ENCODE results near the gene SLC35F2. TPM values are rescaled to one million over a fixed set of nuclear protein-coding genes. Genes with fewer than 3 reads are reported as not detected.

SLC35F2 gene
- total and polyA plus RNA-seq, 2 of the 8 experiments (the other 6 are each of a cell fraction or from before 2014, with no cell fraction given), result 15.1 to 29.7 TPM

DNA sequence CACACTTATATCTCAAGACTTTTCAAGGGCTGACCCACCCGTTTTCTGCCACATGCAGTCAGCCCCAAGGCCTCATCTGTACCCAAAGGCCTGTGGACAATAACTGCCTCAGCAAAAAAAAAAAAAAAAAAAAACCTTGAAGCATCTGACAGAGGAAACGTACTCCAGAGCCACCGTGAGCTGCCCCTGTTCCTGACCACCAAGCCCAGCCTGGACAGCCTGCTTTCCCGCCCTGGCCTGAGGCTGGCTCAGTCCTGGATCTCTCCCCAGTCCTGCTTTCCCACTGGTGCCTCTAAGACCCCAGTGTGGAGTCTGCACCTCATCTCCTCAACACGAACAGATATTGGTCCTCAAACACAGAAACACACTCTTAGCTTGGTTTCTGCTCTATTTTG, 66.5 kb downstream of the SLC35F2 start:
- H3K27ac ChIP-seq (ENCODE audit: low read depth, low read length), result no peak overlapping the region
- no peak for TF ChIP-seq PHF8 (conservative IDR thresholded peaks at IDR 0.05; ENCODE audit: low read depth, low read length)
- TF ChIP-seq, protein P1, sequence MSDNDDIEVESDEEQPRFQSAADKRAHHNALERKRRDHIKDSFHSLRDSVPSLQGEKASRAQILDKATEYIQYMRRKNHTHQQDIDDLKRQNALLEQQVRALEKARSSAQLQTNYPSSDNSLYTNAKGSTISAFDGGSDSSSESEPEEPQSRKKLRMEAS (IDR thresholded peaks at IDR 0.05), result no peak
- TF ChIP-seq, protein P2, sequence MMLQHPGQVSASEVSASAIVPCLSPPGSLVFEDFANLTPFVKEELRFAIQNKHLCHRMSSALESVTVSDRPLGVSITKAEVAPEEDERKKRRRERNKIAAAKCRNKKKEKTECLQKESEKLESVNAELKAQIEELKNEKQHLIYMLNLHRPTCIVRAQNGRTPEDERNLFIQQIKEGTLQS (IDR thresholded peaks at IDR 0.05; ENCODE audit: insufficient read depth, low read depth, low read length), result no peak
- no peak for TF ChIP-seq TEAD4 (IDR thresholded peaks at IDR 0.05; ENCODE audit: low read depth, low read length)
- TF ChIP-seq CEBPB (IDR thresholded peaks at IDR 0.05; ENCODE audit: low read depth, low read length), result no peak
- no peak for TF ChIP-seq RAD21 (IDR thresholded peaks at IDR 0.05 in 1 of 2, conservative IDR thresholded peaks at IDR 0.05 in 1 of 2; ENCODE audit: low read depth in 2 of 2, low read length in 2 of 2)
- TF ChIP-seq, protein P3, sequence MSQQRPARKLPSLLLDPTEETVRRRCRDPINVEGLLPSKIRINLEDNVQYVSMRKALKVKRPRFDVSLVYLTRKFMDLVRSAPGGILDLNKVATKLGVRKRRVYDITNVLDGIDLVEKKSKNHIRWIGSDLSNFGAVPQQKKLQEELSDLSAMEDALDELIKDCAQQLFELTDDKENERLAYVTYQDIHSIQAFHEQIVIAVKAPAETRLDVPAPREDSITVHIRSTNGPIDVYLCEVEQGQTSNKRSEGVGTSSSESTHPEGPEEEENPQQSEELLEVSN (IDR thresholded peaks at IDR 0.05), result no peak
- TF ChIP-seq RNF2 (IDR thresholded peaks at IDR 0.05; ENCODE audit: borderline replicate concordance, low read depth, low read length, missing control alignments, poor library complexity, severe bottlenecking), result no peak
- TF ChIP-seq ASH2L (IDR thresholded peaks at IDR 0.05; ENCODE audit: low read length), result no peak
- TF ChIP-seq BACH1 (IDR thresholded peaks at IDR 0.05; ENCODE audit: low read length), result no peak
- no peak for TF ChIP-seq JUN (IDR thresholded peaks at IDR 0.05; ENCODE audit: low read depth, low read length)
- no peak for TF ChIP-seq SP4 (IDR thresholded peaks at IDR 0.05; ENCODE audit: low read length)
- no peak for TF ChIP-seq YY1 (IDR thresholded peaks at IDR 0.05; ENCODE audit: low read depth, low read length)

More for the DNA sequence above, 66.5 kb downstream of the SLC35F2 start:
- no peak overlapping the region for H3K18ac ChIP-seq (ENCODE audit: extremely low read depth, low read length)
- no peak overlapping the region for H4K8ac ChIP-seq (ENCODE audit: extremely low read depth, insufficient read depth, low read length)
- H4K91ac ChIP-seq (replicated peaks; ENCODE audit: insufficient read length, low read length), result no peak overlapping the region
- CTCF ChIA-PET (ENCODE audit: partially characterized antibody), result interaction anchor here (0.8 to 1.3 kb wide), 4 partner anchors 10 to 21 kb away, joined by 3 to 5 read pairs (median 4); no protein-coding TSS in a partner anchor
- no peak overlapping the region for H4K5ac ChIP-seq (ENCODE audit: insufficient read length, low read depth, low read length)
- H2BK20ac ChIP-seq (ENCODE audit: low read length), result no peak overlapping the region
- FAIRE-seq (no peak), DNase-seq (ENCODE audit: low read depth in 1 of 2, low spot score in 2 of 2) (no peak)
- no peak overlapping the region for H2AFZ ChIP-seq (ENCODE audit: low read length)
- H4K20me1 ChIP-seq (replicated peaks in 1 of 2; ENCODE audit: control insufficient read depth in 1 of 2, insufficient read depth in 2 of 2, low read length in 2 of 2), result no peaks in the 10 kb centered on the region
- H3K23ac ChIP-seq (ENCODE audit: insufficient read length), result no peak overlapping the region
- H3K27me3 ChIP-seq (replicated peaks in 1 of 4; ENCODE audit: control insufficient read depth in 3 of 4, extremely low read depth in 1 of 4, insufficient read depth in 3 of 4, low read length in 3 of 4), result no peaks in the 10 kb centered on the region
- no peak overlapping the region for H3K4ac ChIP-seq (replicated peaks; ENCODE audit: insufficient read length, low read depth, low read length)
- H3K36me3 ChIP-seq (ENCODE audit: control insufficient read depth in 2 of 4, insufficient read depth in 4 of 4, low read length in 3 of 4), result no peaks in the 10 kb centered on the region; a peak in 1 of 8 replicates
- H2BK12ac ChIP-seq (ENCODE audit: low read depth, low read length), result no peak overlapping the region
- no peaks in the 10 kb centered on the region for H3K79me1 ChIP-seq (ENCODE audit: low read depth, low read length)
- 92% methylated on average over 2 of the region's 5 CpGs; no CpG with 5 or more reads in 1 of the 2 experiments for WGBS, 2 experiments (ENCODE audit: extremely low coverage in 1 of 2, insufficient coverage in 1 of 2, insufficient read length in 1 of 2, insufficient replicate concordance in 2 of 2, low coverage in 1 of 2, low lambda C conversion rate in 2 of 2, missing lambda C conversion rate in 1 of 2)
- H3K23me2 ChIP-seq (ENCODE audit: low read depth, low read length), result no peaks in the 10 kb centered on the region
- no peak overlapping the region for H3K4me3 ChIP-seq (ENCODE audit: extremely low read depth in 1 of 4, insufficient read depth in 2 of 4, low read depth in 3 of 4, low read length in 4 of 4)
- H3K4me1 ChIP-seq (replicated peaks in 1 of 4; ENCODE audit: control insufficient read depth in 3 of 4, insufficient read depth in 4 of 4, low read length in 3 of 4), result peaks cover 0 to 3% (median 0%) of the 10 kb centered on the region in 4 experiments; a peak in 1 of 7 replicates
- no peak overlapping the region for H2BK120ac ChIP-seq (replicated peaks; ENCODE audit: low read depth, low read length)
- no peak overlapping the region for H3K9ac ChIP-seq (replicated peaks in 1 of 4; ENCODE audit: extremely low read depth in 1 of 4, low read depth in 3 of 4, low read length in 3 of 4)
- H3K9me3 ChIP-seq (ENCODE audit: insufficient read depth in 2 of 2, low read depth in 1 of 2, low read length in 1 of 2), result no peaks in the 10 kb centered on the region
- no peak overlapping the region for H2BK15ac ChIP-seq (ENCODE audit: low read length)
- no peak overlapping the region for H2AK5ac ChIP-seq (ENCODE audit: low read depth, low read length)
- H3K14ac ChIP-seq (ENCODE audit: insufficient read length), result no peak overlapping the region
- H3K79me2 ChIP-seq (ENCODE audit: control insufficient read depth in 1 of 2, insufficient read depth in 2 of 2, low read length in 2 of 2), result no peaks in the 10 kb centered on the region
- H2BK5ac ChIP-seq (ENCODE audit: low read depth, low read length), result no peak overlapping the region
- H3K4me2 ChIP-seq (ENCODE audit: insufficient read depth in 1 of 2, low read depth in 2 of 2, low read length in 2 of 2), result no peak overlapping the region
- POLR2A ChIA-PET (ENCODE audit: partially characterized antibody), result interaction anchor here (0.7 kb wide), 1 partner anchor 326 kb away, joined by 4 read pairs; no protein-coding TSS in a partner anchor
- no peak overlapping the region for H3K56ac ChIP-seq (replicated peaks; ENCODE audit: insufficient read length, low read depth, low read length)

Measured in H1 (cell line).